ENCODE measurements around the gene HERC5.

HERC5 gene

GRCh38 chr4:88442689-88443191 is 14.2 kb upstream of the HERC5 start (continued):
- TF ChIP-seq PPARA (CRISPR knock-in tag; IDR thresholded peaks at IDR 0.05; ENCODE audit: borderline replicate concordance) (no peak), CREB5 (CRISPR knock-in tag; IDR thresholded peaks at IDR 0.05; ENCODE audit: low read depth) (no peak), ZFP30 (CRISPR knock-in tag; IDR thresholded peaks at IDR 0.05) (no peak), CSDC2 (CRISPR knock-in tag; IDR thresholded peaks at IDR 0.05) (no peak)
- TF ChIP-seq, protein P1, sequence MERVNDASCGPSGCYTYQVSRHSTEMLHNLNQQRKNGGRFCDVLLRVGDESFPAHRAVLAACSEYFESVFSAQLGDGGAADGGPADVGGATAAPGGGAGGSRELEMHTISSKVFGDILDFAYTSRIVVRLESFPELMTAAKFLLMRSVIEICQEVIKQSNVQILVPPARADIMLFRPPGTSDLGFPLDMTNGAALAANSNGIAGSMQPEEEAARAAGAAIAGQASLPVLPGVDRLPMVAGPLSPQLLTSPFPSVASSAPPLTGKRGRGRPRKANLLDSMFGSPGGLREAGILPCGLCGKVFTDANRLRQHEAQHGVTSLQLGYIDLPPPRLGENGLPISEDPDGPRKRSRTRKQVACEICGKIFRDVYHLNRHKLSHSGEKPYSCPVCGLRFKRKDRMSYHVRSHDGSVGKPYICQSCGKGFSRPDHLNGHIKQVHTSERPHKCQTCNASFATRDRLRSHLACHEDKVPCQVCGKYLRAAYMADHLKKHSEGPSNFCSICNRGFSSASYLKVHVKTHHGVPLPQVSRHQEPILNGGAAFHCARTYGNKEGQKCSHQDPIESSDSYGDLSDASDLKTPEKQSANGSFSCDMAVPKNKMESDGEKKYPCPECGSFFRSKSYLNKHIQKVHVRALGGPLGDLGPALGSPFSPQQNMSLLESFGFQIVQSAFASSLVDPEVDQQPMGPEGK (CRISPR knock-in tag; IDR thresholded peaks at IDR 0.05; ENCODE audit: borderline replicate concordance), result no peak

- no peak for ATAC-seq
- TF ChIP-seq CSDC2 (CRISPR knock-in tag; IDR thresholded peaks at IDR 0.05) (no peak), ISL1 (CRISPR knock-in tag; IDR thresholded peaks at IDR 0.05) (no peak), OSR1 (CRISPR knock-in tag; IDR thresholded peaks at IDR 0.05) (no peak), TCF4 (CRISPR knock-in tag; IDR thresholded peaks at IDR 0.05; ENCODE audit: borderline replicate concordance) (no peak), ZNF70 (CRISPR knock-in tag; IDR thresholded peaks at IDR 0.05) (no peak), ZFP3 (CRISPR knock-in tag; IDR thresholded peaks at IDR 0.05) (no peak), ZFP30 (CRISPR knock-in tag; IDR thresholded peaks at IDR 0.05) (no peak), ESRRG (CRISPR knock-in tag; IDR thresholded peaks at IDR 0.05) (no peak)
- TF ChIP-seq, protein P2, sequence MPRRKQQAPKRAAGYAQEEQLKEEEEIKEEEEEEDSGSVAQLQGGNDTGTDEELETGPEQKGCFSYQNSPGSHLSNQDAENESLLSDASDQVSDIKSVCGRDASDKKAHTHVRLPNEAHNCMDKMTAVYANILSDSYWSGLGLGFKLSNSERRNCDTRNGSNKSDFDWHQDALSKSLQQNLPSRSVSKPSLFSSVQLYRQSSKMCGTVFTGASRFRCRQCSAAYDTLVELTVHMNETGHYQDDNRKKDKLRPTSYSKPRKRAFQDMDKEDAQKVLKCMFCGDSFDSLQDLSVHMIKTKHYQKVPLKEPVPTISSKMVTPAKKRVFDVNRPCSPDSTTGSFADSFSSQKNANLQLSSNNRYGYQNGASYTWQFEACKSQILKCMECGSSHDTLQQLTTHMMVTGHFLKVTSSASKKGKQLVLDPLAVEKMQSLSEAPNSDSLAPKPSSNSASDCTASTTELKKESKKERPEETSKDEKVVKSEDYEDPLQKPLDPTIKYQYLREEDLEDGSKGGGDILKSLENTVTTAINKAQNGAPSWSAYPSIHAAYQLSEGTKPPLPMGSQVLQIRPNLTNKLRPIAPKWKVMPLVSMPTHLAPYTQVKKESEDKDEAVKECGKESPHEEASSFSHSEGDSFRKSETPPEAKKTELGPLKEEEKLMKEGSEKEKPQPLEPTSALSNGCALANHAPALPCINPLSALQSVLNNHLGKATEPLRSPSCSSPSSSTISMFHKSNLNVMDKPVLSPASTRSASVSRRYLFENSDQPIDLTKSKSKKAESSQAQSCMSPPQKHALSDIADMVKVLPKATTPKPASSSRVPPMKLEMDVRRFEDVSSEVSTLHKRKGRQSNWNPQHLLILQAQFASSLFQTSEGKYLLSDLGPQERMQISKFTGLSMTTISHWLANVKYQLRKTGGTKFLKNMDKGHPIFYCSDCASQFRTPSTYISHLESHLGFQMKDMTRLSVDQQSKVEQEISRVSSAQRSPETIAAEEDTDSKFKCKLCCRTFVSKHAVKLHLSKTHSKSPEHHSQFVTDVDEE (CRISPR knock-in tag; IDR thresholded peaks at IDR 0.05), result no peak
Measured at GRCh38 chr4:88443486-88443885, 13.4 kb upstream of the HERC5 start.

DNA sequence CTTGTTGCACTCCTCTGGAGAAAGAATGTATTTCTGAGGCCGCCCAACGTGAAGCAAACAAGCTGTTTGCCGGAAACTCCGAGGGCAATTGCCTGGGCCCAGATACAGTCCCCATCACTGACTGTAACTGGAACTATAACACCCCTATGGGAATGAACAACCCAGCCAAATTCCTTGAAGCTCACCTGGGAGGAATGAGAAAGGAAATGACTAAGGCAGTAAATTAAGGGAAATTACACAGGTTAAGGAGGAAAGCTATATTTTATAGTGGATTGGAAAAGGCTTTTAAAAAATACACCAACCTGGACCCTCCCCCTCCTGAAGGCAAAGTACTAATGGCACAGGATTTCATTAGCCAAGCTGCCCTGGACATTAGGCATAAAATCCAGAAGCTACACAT is 11.7 kb upstream of the HERC5 start:
- ATAC-seq, result no peak

DNA sequence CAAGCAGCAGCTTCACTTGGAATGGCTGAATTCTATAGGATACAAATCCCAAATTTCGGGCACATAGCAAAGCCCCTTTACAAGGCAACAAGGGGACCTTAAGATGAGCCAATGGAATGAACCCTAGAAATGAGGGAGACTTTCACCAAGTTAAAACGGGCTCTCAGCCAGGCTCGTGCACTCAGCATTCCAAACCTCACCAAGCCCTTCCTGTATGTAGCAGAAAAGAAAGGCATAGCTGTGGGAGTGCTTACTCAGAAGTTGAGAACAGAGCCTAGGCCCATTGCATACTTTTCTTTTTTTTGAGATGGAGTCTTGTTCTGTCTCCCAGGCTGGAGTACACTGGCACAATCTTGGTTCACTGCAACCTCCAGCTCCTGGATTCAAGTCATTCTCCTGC is 10.8 kb upstream of the HERC5 start:
- ATAC-seq, result no peak
- TF ChIP-seq ZFP30 (CRISPR knock-in tag; IDR thresholded peaks at IDR 0.05) (no peak), ZFP3 (CRISPR knock-in tag; IDR thresholded peaks at IDR 0.05) (no peak), ARNTL (CRISPR knock-in tag; IDR thresholded peaks at IDR 0.05; ENCODE audit: borderline replicate concordance, low read depth) (no peak), PPARA (CRISPR knock-in tag; IDR thresholded peaks at IDR 0.05; ENCODE audit: borderline replicate concordance) (no peak), ISL1 (CRISPR knock-in tag; IDR thresholded peaks at IDR 0.05) (no peak), ZNF565 (CRISPR knock-in tag; conservative IDR thresholded peaks at IDR 0.05; ENCODE audit: low read depth) (no peak), GLIS3 (CRISPR knock-in tag; IDR thresholded peaks at IDR 0.05) (no peak), TOX (CRISPR knock-in tag; IDR thresholded peaks at IDR 0.05; ENCODE audit: borderline replicate concordance) (no peak), RARB (CRISPR knock-in tag; IDR thresholded peaks at IDR 0.05) (no peak), ZC3H10 (CRISPR knock-in tag; IDR thresholded peaks at IDR 0.05) (no peak), POU6F1 (CRISPR knock-in tag; IDR thresholded peaks at IDR 0.05; ENCODE audit: borderline replicate concordance, low read depth) (no peak), SNAI2 (CRISPR knock-in tag; IDR thresholded peaks at IDR 0.05) (no peak), OSR1 (CRISPR knock-in tag; IDR thresholded peaks at IDR 0.05) (no peak)
- TF ChIP-seq, protein P2 (CRISPR knock-in tag; IDR thresholded peaks at IDR 0.05), result no peak
- TF ChIP-seq, protein P3, sequence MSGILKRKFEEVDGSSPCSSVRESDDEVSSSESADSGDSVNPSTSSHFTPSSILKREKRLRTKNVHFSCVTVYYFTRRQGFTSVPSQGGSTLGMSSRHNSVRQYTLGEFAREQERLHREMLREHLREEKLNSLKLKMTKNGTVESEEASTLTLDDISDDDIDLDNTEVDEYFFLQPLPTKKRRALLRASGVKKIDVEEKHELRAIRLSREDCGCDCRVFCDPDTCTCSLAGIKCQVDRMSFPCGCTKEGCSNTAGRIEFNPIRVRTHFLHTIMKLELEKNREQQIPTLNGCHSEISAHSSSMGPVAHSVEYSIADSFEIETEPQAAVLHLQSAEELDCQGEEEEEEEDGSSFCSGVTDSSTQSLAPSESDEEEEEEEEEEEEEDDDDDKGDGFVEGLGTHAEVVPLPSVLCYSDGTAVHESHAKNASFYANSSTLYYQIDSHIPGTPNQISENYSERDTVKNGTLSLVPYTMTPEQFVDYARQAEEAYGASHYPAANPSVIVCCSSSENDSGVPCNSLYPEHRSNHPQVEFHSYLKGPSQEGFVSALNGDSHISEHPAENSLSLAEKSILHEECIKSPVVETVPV (CRISPR knock-in tag; IDR thresholded peaks at IDR 0.05), result no peak

More for the DNA sequence above, 11.7 kb upstream of the HERC5 start:
- TF ChIP-seq ESRRG (CRISPR knock-in tag; IDR thresholded peaks at IDR 0.05), result no peak
- TF ChIP-seq ZC3H10 (CRISPR knock-in tag; IDR thresholded peaks at IDR 0.05), result no peak
- TF ChIP-seq ZNF565 (CRISPR knock-in tag; conservative IDR thresholded peaks at IDR 0.05; ENCODE audit: low read depth), result no peak
- TF ChIP-seq, protein P3 (CRISPR knock-in tag; IDR thresholded peaks at IDR 0.05), result no peak
- TF ChIP-seq ZFP30 (CRISPR knock-in tag; IDR thresholded peaks at IDR 0.05), result no peak
